MCF 10A (cell line): ENCODE data around the gene PTPN3. TPM values are rescaled to one million over a fixed set of nuclear protein-coding genes. Genes with fewer than 3 reads are reported as not detected.
"Not testable (repeated sequence)": the region's sequence is repeated elsewhere in the genome, so short reads cannot be mapped to it uniquely, and the experiment has no call there.

Experiments used
- BruUV-seq: library from RNA; stranded (reverse); fragments of 400-500 nt; replicated peaks from 2 replicates; lab custom pipeline; 2021; lab: Mats Ljungman, UMichigan
- CTCF ChIA-PET: fragments of 300-600 bp; sonication (Branson Sonifier 250); formaldehyde crosslinking; extraction: SDS; loops from one replicate; lab custom pipeline; 2021; ENCODE audit warnings: antibody characterized with exemption, inconsistent platforms; lab: Yijun Ruan, JAX
- POLR2A ChIA-PET: fragments of 300-600, 350-650 bp; sonication (Branson Sonifier 250); formaldehyde crosslinking; extraction: SDS; loops from one replicate; lab custom pipeline; 2020; ENCODE audit warnings: antibody characterized with exemption, inconsistent platforms; lab: Yijun Ruan, JAX
- DNase-seq: peaks from one replicate; pipeline ENCODE4 v3.0.0-alpha.2; 2018; ENCODE audit not compliant: unreplicated experiment
- H3K27ac Mint-ChIP-seq: one replicate; pipeline ENCODE4 v1.8.0; 2022; ENCODE audit warnings: mild to moderate bottlenecking, low read depth, mixed read lengths; ENCODE audit not compliant: unreplicated experiment
- H3K27me3 Mint-ChIP-seq: one replicate; pipeline ENCODE4 v1.8.0; 2022; ENCODE audit warnings: mixed read lengths; ENCODE audit not compliant: insufficient read depth, unreplicated experiment
- H3K36me3 Mint-ChIP-seq: one replicate; pipeline ENCODE4 v1.8.0; 2022; ENCODE audit warnings: mild to moderate bottlenecking, moderate library complexity, mixed read lengths; ENCODE audit not compliant: insufficient read depth, unreplicated experiment
- H3K4me1 Mint-ChIP-seq: one replicate; pipeline ENCODE4 v1.8.0; 2022; ENCODE audit warnings: mixed read lengths; ENCODE audit not compliant: insufficient read depth, unreplicated experiment
- H3K4me3 Mint-ChIP-seq: one replicate; pipeline ENCODE4 v1.8.0; 2022; ENCODE audit warnings: mild to moderate bottlenecking, moderate library complexity, mixed read lengths; ENCODE audit not compliant: unreplicated experiment
- H3K9me3 Mint-ChIP-seq: one replicate; pipeline ENCODE4 v1.8.0; 2022; ENCODE audit warnings: mixed read lengths; ENCODE audit not compliant: unreplicated experiment
- CTCF ChIP-seq: fragments of 200-600 bp; IDR thresholded peaks from one replicate; pipeline ENCODE4 v1.8.0; 2022; ENCODE audit warnings: antibody characterized with exemption, mild to moderate bottlenecking; ENCODE audit not compliant: unreplicated experiment
- intact Hi-C: fragments of 100-400 bp; cut with micrococcal nuclease; formaldehyde crosslinking; loops from 2 replicates; pipeline ENCODE4 v1.14.1; 2022
- total RNA-seq: library from RNA; stranded (reverse); gene quantifications from 2 replicates; pipeline ENCODE4 v1.2.3, GENCODE V29; 2022

Gene PTPN3
- total RNA-seq, 1 experiment from 2014 or later, result 6.9 TPM

DNA sequence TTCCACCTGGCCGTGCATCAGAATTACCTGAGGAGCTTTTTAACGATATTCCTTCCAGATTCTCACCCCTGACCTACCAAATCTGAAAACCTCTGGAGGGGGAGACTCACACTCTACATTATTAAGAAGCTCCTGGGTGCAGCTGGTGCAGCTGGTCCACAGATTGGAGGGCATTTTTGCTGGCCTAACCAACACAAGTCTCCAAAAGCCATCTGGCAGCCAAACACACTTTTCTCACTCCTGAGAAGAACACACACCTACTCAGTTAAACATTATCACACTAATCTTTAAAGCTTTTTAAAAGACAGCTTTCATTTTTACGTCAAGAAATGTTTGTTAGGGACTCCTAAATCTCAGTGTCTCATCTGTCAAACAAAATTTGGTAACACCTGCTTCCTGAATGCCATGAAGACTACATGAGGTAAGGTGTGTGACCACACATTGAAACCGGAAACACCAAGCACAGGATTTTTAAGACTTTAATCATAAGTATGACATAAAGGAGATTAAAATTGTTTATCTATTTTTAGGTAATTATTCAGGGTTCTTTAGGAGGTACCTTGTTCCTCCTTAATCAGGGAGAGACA, 14.2 kb upstream of the PTPN3 start:
- Mint-ChIP-seq H3K4me1 (peaks cover 9% of the 10 kb centered on the region), H3K27me3 (no peaks in the 10 kb centered on the region), H3K4me3 (no peak overlapping the region), H3K9me3 (no peaks in the 10 kb centered on the region), H3K36me3 (no peaks in the 10 kb centered on the region), H3K27ac (no peak overlapping the region)
- no peak for TF ChIP-seq CTCF
- ChIA-PET POLR2A (interaction anchor here (1.7 kb wide), 1 partner anchor 15 kb away, joined by 5 read pairs; no protein-coding TSS in a partner anchor), CTCF (interaction anchor here (1.2 kb wide), 1 partner anchor 71 kb away, joined by 6 read pairs; no protein-coding TSS in a partner anchor)
- intact Hi-C loops, result no loop called here
- BruUV-seq, result no TSS peak
- no peak for DNase-seq

DNA sequence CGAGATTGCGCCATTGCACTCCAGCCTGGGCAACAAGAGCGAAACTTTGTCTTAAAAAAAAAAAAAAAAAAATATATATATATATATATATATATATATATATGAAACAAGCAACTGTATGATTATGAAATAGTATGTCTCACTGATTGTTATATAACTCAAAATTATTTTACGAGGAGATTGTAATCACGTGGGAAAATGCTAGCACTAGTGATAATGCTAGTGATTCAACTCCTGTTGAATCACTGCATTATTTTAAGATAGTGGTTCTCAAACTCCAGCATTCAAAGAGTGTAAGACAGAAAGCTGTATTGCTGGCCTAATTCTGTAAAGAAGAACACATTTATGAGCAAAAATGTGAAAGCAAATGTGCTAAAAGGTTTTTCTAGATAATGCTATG, 12.4 kb upstream of the PTPN3 start:
- no peak for TF ChIP-seq CTCF
- Mint-ChIP-seq H3K4me3 (no peak overlapping the region), H3K9me3 (no peaks in the 10 kb centered on the region), H3K27me3 (no peaks in the 10 kb centered on the region), H3K27ac (no peak overlapping the region), H3K36me3 (no peaks in the 10 kb centered on the region), H3K4me1 (peaks cover 14% of the 10 kb centered on the region)
- ChIA-PET POLR2A (interaction anchor here (1.1 to 3.3 kb wide), 3 partner anchors 10 to 16 kb away, joined by 3 to 13 read pairs (median 3); partner anchors contain the start of gene PTPN3), CTCF (interaction anchor here (0.8 to 1.6 kb wide), 3 partner anchors 19 to 68 kb away, joined by 3 to 9 read pairs (median 5); no protein-coding TSS in a partner anchor)
- no TSS peak for BruUV-seq
- intact Hi-C loops, result no loop called here
- no peak for DNase-seq

- H3K9me3 Mint-ChIP-seq, DNase-seq, BruUV-seq, H3K36me3 Mint-ChIP-seq, H3K4me3 Mint-ChIP-seq, intact Hi-C loops, H3K27me3 Mint-ChIP-seq, H3K27ac Mint-ChIP-seq: not testable (repeated sequence)
- ChIA-PET CTCF (interaction anchor here (0.6 to 1.6 kb wide), 5 partner anchors 10 to 503 kb away, joined by 3 to 13 read pairs (median 5); no protein-coding TSS in a partner anchor), POLR2A (interaction anchor here (0.6 to 3.3 kb wide), 5 partner anchors 9 to 1957 kb away, joined by 3 to 13 read pairs (median 3); partner anchors contain the start of gene PTPN3)
- peaks cover 14% of the 10 kb centered on the region for H3K4me1 Mint-ChIP-seq
These were observed 11.9 kb upstream of the PTPN3 start for GRCh38 chr9:109510042-109510441.

- CTCF ChIA-PET, result interaction anchor here (0.6 to 2.3 kb wide), 8 partner anchors 10 to 503 kb away, joined by 3 to 13 read pairs (median 5); no protein-coding TSS in a partner anchor
These were observed 11.5 kb upstream of the PTPN3 start for GRCh38 chr9:109509611-109510010.

More at GRCh38 chr9:109509611-109510010, 11.5 kb upstream of the PTPN3 start:
- no peaks in the 10 kb centered on the region for H3K9me3 Mint-ChIP-seq
- no peak overlapping the region for H3K27ac Mint-ChIP-seq
- H3K4me1 Mint-ChIP-seq, result peaks cover 14% of the 10 kb centered on the region
- no peak for DNase-seq
- POLR2A ChIA-PET, result interaction anchor here (0.6 to 3.3 kb wide), 5 partner anchors 9 to 1958 kb away, joined by 3 to 13 read pairs (median 3); partner anchors contain the start of gene PTPN3
- H3K27me3 Mint-ChIP-seq, result no peaks in the 10 kb centered on the region
- TF ChIP-seq CTCF, result no peak
- H3K4me3 Mint-ChIP-seq, result no peak overlapping the region
- no TSS peak for BruUV-seq
- intact Hi-C loops, result no loop called here
- no peaks in the 10 kb centered on the region for H3K36me3 Mint-ChIP-seq
